K562 (cell line): ENCODE results near the gene RHOV. TPM values are rescaled to one million over a fixed set of nuclear protein-coding genes. Genes with fewer than 3 reads are reported as not detected.

Experiments used
- EGR1 ChIP-seq: fragments of 450-650 bp; conservative IDR thresholded peaks from 2 replicates; pipeline ENCODE4 v1.6.1; 2017; ENCODE audit warnings: mild to moderate bottlenecking
- GABPB2 ChIP-seq: fragments of 250-450 bp; sonication (Bioruptor Pico); conservative IDR thresholded peaks from 2 replicates; pipeline ENCODE4 v1.5.1; 2021; ENCODE audit warnings: mild to moderate bottlenecking
- GTF2E2 ChIP-seq: fragments of 200-800 bp; sonication (Bioruptor generic); IDR thresholded peaks from 2 replicates; pipeline ENCODE4 v1.6.1; 2016; ENCODE audit warnings: missing genetic modification characterization, missing compliant biosample characterization
- HDAC1 ChIP-seq, 2 experiments: fragments of 450-650 bp; IDR thresholded peaks; 2 replicates each; pipeline ENCODE4 v1.6.1; 2016 to 2017; ENCODE audit warnings: inconsistent platforms in 1 of 2, mild to moderate bottlenecking in 1 of 2, moderate library complexity in 1 of 2
- HNRNPH1 ChIP-seq: fragments of 200-400 bp; formaldehyde crosslinking; optimal IDR thresholded peaks from 2 replicates; pipeline ENCODE3; 2017; ENCODE audit warnings: low read depth, mild to moderate bottlenecking, low read length, moderate library complexity
- MBD2 ChIP-seq: sonication (generic); IDR thresholded peaks from 2 replicates; pipeline ENCODE4 v1.6.1; 2016; ENCODE audit warnings: low read depth, borderline replicate concordance
- NR3C1 ChIP-seq: sonication (generic); formaldehyde crosslinking; IDR thresholded peaks from 2 replicates; pipeline ENCODE4 v1.8.1; 2022; ENCODE audit warnings: missing genetic modification reagents
- PCBP1 ChIP-seq: fragments of 200-400 bp; formaldehyde crosslinking; IDR thresholded peaks from 2 replicates; pipeline ENCODE4 v1.6.1; 2018; ENCODE audit warnings: mild to moderate bottlenecking, low read depth, low read length; ENCODE audit not compliant: poor library complexity, severe bottlenecking
- PHTF2 ChIP-seq: fragments of 250-450 bp; sonication (Bioruptor Pico); IDR thresholded peaks from 2 replicates; pipeline ENCODE4 v1.5.0; 2021; ENCODE audit warnings: mild to moderate bottlenecking
- SMARCB1 ChIP-seq: IDR thresholded peaks from 2 replicates; pipeline ENCODE4 v1.6.1; 2011; ENCODE audit warnings: improper control_type of control experiment, low read depth; ENCODE audit not compliant: insufficient read length
- ZNF551 ChIP-seq: fragments of 250-450 bp; sonication (Bioruptor Pico); IDR thresholded peaks from 2 replicates; pipeline ENCODE4 v1.5.0; 2021; ENCODE audit warnings: mild to moderate bottlenecking, moderate library complexity
- ZNF780A ChIP-seq: fragments of 250-450 bp; sonication (Bioruptor Pico); IDR thresholded peaks from 2 replicates; pipeline ENCODE4 v1.5.0; 2021; ENCODE audit warnings: mild to moderate bottlenecking
- polyA plus RNA-seq, 8 experiments: library from polyadenylated mRNA; depleted of rRNA in 4 of 8; stranded (reverse) in 5 of 8; unstranded in 3 of 8; fragments of >200 nt; fragmentation: Nextera tagmentation in 2 of 8; fragmentation: Illumina TruSeq in 1 of 8; extraction: Ambion mirVana in 2 of 8; extraction: Trizol in 1 of 8; gene quantifications; 2 replicates each; pipeline versions ENCODE4 v1.2.1 to v1.2.3, GENCODE V29; 2011 to 2014; ENCODE audit warnings: inconsistent platforms in 1 of 8, missing spikeins in 1 of 8
- total RNA-seq, 7 experiments: library from RNA; depleted of rRNA in 6 of 7; stranded (reverse); fragments of >200 nt in 6 of 7; fragmentation: Illumina TruSeq in 2 of 7; extraction: Trizol in 2 of 7; gene quantifications; 2 replicates each; pipeline versions ENCODE4 v1.2.1 to v1.2.3, GENCODE V29; 2011 to 2021; ENCODE audit warnings: low replicate concordance in 1 of 7
- TF ChIP-seq, protein P1 (sequence below): sonication (generic); formaldehyde crosslinking; IDR thresholded peaks from 2 replicates; pipeline ENCODE4 v1.8.1; 2023; ENCODE audit warnings: missing genetic modification reagents, mild to moderate bottlenecking, borderline replicate concordance
- TF ChIP-seq, protein P2 (sequence below): fragments of 250-450 bp; sonication (Bioruptor Pico); IDR thresholded peaks from 2 replicates; pipeline ENCODE4 v1.8.0; 2021; ENCODE audit warnings: moderate library complexity, mild to moderate bottlenecking, inconsistent platforms
- TF ChIP-seq, protein P3 (sequence below), 2 experiments: fragments of 450-650 bp in 1 of 2; sonication (generic) in 1 of 2; formaldehyde crosslinking; conservative IDR thresholded peaks; 2 replicates each; pipeline versions ENCODE4 v1.4.0 to v1.8.1; 2020 to 2022; ENCODE audit warnings: mild to moderate bottlenecking in 1 of 2, missing genetic modification reagents in 1 of 2
- TF ChIP-seq, protein P4 (sequence below): fragments of 450-650 bp; formaldehyde crosslinking; IDR thresholded peaks from 2 replicates; pipeline ENCODE4 v1.4.0; 2020; ENCODE audit warnings: mild to moderate bottlenecking, mixed read lengths
- TF ChIP-seq, protein P5 (sequence below): sonication (generic); formaldehyde crosslinking; IDR thresholded peaks from 2 replicates; pipeline ENCODE4 v1.9.0; 2022; ENCODE audit warnings: mild to moderate bottlenecking, missing genetic modification reagents

Gene RHOV
- total and polyA plus RNA-seq, 9 of the 15 experiments (the other 6 are each of a cell fraction or from before 2014, with no cell fraction given), result 0.08 to 2.0 (median 1.1) TPM

DNA sequence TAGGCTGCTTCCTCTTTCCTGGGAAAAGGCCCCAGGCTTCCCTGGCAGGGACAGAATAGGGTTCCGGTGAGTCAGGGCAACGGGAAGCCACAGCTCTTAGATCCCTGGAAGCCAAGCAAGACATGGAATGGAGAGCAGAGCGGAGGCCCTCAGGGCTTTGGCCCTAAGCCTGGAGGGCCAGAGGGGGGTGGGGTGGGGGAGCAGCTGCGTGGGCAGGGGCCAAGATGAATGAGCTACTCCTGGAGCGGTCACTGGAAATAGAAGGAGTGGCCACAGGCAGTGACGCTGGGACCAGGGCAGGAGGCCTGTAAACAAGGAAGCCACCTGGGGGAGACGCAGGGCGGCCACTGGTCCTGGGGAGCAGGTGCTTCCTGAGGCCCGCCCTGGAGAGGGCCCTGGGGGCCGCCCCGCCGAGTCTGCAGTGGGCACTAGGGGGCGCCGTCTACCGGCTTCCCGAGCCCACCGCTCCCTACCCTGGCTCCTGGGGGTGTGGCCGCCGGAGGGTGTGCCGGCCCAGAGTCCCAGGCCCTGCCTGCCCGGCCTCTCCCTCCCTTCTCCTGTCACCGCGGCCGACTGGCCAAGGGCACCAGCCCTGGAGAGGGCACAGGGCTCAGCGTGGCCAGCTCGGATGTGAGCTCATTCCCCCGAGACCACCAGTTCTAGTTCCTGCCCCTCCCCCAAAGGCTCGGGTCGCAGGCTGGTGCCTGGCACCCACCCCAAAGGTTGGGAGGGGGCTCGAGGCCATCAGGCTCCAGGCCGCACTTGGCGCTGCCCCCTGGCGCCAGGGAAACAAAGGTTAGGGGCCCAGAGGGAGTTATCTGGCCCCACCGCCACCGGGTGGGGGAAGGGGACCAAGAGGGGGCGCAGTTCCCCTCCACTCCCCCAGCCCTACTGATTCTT, 32.3 kb upstream of the RHOV start (continued):
- TF ChIP-seq ZNF780A (CRISPR knock-in tag) (no peak), NR3C1 (CRISPR knock-in tag) (no peak), EGR1 (peak; percentile 77), ZNF551 (CRISPR knock-in tag) (no peak), HDAC1 (IDR thresholded peaks at IDR 0.05) (peak in 1 of 2 experiments; percentile 76; a peak in 2 of 4 replicates), HNRNPH1 (no peak), GABPB2 (CRISPR knock-in tag) (no peak), PCBP1 (peak; percentile 81), MBD2 (no peak), SMARCB1 (no peak), PHTF2 (CRISPR knock-in tag) (no peak), GTF2E2 (tag) (no peak)
- TF ChIP-seq, protein P1, sequence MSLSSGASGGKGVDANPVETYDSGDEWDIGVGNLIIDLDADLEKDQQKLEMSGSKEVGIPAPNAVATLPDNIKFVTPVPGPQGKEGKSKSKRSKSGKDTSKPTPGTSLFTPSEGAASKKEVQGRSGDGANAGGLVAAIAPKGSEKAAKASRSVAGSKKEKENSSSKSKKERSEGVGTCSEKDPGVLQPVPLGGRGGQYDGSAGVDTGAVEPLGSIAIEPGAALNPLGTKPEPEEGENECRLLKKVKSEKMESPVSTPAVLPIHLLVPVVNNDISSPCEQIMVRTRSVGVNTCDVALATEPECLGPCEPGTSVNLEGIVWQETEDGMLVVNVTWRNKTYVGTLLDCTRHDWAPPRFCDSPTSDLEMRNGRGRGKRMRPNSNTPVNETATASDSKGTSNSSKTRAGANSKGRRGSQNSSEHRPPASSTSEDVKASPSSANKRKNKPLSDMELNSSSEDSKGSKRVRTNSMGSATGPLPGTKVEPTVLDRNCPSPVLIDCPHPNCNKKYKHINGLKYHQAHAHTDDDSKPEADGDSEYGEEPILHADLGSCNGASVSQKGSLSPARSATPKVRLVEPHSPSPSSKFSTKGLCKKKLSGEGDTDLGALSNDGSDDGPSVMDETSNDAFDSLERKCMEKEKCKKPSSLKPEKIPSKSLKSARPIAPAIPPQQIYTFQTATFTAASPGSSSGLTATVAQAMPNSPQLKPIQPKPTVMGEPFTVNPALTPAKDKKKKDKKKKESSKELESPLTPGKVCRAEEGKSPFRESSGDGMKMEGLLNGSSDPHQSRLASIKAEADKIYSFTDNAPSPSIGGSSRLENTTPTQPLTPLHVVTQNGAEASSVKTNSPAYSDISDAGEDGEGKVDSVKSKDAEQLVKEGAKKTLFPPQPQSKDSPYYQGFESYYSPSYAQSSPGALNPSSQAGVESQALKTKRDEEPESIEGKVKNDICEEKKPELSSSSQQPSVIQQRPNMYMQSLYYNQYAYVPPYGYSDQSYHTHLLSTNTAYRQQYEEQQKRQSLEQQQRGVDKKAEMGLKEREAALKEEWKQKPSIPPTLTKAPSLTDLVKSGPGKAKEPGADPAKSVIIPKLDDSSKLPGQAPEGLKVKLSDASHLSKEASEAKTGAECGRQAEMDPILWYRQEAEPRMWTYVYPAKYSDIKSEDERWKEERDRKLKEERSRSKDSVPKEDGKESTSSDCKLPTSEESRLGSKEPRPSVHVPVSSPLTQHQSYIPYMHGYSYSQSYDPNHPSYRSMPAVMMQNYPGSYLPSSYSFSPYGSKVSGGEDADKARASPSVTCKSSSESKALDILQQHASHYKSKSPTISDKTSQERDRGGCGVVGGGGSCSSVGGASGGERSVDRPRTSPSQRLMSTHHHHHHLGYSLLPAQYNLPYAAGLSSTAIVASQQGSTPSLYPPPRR, result no peak
- TF ChIP-seq, protein P2, sequence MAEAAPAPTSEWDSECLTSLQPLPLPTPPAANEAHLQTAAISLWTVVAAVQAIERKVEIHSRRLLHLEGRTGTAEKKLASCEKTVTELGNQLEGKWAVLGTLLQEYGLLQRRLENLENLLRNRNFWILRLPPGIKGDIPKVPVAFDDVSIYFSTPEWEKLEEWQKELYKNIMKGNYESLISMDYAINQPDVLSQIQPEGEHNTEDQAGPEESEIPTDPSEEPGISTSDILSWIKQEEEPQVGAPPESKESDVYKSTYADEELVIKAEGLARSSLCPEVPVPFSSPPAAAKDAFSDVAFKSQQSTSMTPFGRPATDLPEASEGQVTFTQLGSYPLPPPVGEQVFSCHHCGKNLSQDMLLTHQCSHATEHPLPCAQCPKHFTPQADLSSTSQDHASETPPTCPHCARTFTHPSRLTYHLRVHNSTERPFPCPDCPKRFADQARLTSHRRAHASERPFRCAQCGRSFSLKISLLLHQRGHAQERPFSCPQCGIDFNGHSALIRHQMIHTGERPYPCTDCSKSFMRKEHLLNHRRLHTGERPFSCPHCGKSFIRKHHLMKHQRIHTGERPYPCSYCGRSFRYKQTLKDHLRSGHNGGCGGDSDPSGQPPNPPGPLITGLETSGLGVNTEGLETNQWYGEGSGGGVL, result no peak
- TF ChIP-seq, protein P3, sequence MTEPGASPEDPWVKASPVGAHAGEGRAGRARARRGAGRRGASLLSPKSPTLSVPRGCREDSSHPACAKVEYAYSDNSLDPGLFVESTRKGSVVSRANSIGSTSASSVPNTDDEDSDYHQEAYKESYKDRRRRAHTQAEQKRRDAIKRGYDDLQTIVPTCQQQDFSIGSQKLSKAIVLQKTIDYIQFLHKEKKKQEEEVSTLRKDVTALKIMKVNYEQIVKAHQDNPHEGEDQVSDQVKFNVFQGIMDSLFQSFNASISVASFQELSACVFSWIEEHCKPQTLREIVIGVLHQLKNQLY (CRISPR knock-in tag; conservative IDR thresholded peaks at IDR 0.05), result no peak
- TF ChIP-seq, protein P4, sequence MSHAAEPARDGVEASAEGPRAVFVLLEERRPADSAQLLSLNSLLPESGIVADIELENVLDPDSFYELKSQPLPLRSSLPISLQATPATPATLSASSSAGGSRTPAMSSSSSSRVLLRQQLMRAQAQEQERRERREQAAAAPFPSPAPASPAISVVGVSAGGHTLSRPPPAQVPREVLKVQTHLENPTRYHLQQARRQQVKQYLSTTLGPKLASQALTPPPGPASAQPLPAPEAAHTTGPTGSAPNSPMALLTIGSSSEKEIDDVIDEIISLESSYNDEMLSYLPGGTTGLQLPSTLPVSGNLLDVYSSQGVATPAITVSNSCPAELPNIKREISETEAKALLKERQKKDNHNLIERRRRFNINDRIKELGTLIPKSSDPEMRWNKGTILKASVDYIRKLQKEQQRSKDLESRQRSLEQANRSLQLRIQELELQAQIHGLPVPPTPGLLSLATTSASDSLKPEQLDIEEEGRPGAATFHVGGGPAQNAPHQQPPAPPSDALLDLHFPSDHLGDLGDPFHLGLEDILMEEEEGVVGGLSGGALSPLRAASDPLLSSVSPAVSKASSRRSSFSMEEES, result no peak
- TF ChIP-seq, protein P5, sequence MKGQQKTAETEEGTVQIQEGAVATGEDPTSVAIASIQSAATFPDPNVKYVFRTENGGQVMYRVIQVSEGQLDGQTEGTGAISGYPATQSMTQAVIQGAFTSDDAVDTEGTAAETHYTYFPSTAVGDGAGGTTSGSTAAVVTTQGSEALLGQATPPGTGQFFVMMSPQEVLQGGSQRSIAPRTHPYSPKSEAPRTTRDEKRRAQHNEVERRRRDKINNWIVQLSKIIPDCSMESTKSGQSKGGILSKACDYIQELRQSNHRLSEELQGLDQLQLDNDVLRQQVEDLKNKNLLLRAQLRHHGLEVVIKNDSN (CRISPR knock-in tag), result peak; percentile 15; the same call in 1 of the 2 replicates
